ENCODE data around the gene SCLY. TPM values are rescaled to one million over a fixed set of nuclear protein-coding genes. Genes with fewer than 3 reads are reported as not detected.
A peak's percentile ranks its signal among the peaks of the same experiment; 100 is the strongest.

SCLY gene
- total RNA-seq, 2 donors from 2014 or later = 13.3 to 33.7 TPM

GRCh38 chr2:238103465-238104225, 42.8 kb downstream of the SCLY start:
- no peak for TF ChIP-seq CTCF (IDR thresholded peaks at IDR 0.05)
- Histone ChIP-seq H3K27ac (no peak overlapping the region), H3K36me3 (no peaks in the 10 kb centered on the region), H3K4me1 (ENCODE audit: control insufficient read depth in 1 of 2, low read depth in 2 of 2) (no peaks in the 10 kb centered on the region), H3K4me3 (no peak overlapping the region), H3K9me3 (no peaks in the 10 kb centered on the region), H3K27me3 (replicated peaks; ENCODE audit: insufficient read depth) (no peaks in the 10 kb centered on the region)
- DNase-seq (ENCODE audit: low spot score) (no peak), ATAC-seq (ENCODE audit: insufficient number of reproducible peaks, low FRiP score, low read depth) (no peak)

DNA sequence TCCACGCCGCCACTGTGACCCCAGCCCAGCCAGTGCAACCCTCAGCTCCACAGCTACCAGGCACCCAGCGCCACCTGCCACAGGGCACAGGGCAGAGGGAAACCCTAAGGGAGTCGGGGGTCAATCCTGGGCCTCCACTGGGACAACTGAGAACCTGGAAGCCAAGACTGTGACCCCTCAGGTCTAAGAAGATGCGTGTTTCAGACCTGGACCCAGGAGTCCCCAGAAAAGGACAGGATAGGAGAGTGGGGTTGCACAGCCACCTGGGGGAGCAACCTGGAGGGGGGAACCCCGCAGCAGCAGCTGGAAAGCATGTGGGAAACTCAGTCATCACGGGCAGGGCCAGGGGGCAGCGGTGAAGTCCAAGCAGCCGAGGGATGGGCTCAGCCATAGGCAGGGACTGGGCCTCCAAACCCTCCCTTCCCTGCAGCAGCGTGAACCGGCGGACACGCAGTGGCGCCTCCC, 43.5 kb downstream of the SCLY start:
- ATAC-seq (ENCODE audit: insufficient number of reproducible peaks, low FRiP score, low read depth) (no peak), DNase-seq (ENCODE audit: low spot score) (no peak)
- no peaks in the 10 kb centered on the region for H3K36me3 ChIP-seq
- H3K9me3 ChIP-seq = no peaks in the 10 kb centered on the region
- no peak overlapping the region for H3K4me3 ChIP-seq
- H3K4me1 ChIP-seq (ENCODE audit: control insufficient read depth in 1 of 2, low read depth in 2 of 2) = no peaks in the 10 kb centered on the region
- H3K27ac ChIP-seq = no peak overlapping the region
- no peaks in the 10 kb centered on the region for H3K27me3 ChIP-seq (replicated peaks; ENCODE audit: insufficient read depth)
- TF ChIP-seq CTCF (IDR thresholded peaks at IDR 0.05) = no peak

GRCh38 chr2:238104691-238105371, 44.0 kb downstream of the SCLY start:
- TF ChIP-seq CTCF (IDR thresholded peaks at IDR 0.05) = no peak

DNA sequence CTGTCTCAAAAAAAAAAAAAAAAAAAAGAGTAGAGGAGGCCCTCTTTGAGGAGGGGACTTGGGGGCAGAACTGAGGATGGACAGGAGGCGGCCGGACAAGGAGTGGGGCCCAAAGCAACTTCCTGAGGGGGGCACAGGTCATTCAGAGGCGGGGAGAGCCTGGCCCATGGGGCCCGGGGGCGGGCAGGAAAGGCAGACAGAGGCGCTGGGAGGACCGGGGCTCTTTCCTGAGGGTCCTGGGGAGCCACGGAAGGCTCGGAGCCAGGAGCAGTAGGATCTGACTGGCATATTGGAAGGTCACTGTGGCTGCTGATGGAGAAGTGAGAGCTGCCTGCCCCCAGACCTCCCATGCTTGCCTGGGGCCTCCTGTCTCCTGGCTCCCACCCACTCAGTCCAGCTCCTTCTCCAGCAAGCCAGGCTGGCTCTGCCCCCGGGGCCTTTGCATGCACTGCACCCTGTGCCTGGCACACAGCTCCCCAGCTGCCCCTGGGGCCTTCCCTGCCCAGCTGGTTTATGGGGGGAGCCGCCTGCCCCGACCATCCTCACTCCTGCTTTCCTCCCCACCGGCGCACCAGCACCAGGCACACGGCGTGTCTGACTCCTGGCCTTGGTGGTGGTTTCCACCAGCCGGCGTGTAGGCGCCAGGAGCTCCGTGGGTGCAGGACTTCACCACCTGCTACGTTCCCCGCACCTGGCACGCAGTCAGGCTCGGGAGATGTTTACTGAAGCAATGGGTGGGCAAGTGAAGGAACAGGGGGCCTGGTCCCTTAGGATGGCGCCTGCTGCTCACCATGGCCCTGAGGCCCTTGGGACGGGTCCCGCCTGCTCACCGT, 44.9 kb downstream of the SCLY start:
- Histone ChIP-seq H3K4me3 (no peak overlapping the region), H3K9me3 (no peaks in the 10 kb centered on the region), H3K27ac (no peak overlapping the region), H3K4me1 (ENCODE audit: control insufficient read depth in 1 of 2, low read depth in 2 of 2) (no peaks in the 10 kb centered on the region), H3K27me3 (replicated peaks; ENCODE audit: insufficient read depth) (no peaks in the 10 kb centered on the region), H3K36me3 (no peaks in the 10 kb centered on the region)
- no peak for TF ChIP-seq CTCF (IDR thresholded peaks at IDR 0.05)
- DNase-seq (ENCODE audit: low spot score) (peak; percentile 1), ATAC-seq (ENCODE audit: insufficient number of reproducible peaks, low FRiP score, low read depth) (no peak)

More at GRCh38 chr2:238104691-238105371, 44.0 kb downstream of the SCLY start:
- Histone ChIP-seq H3K27me3 (replicated peaks; ENCODE audit: insufficient read depth) (no peaks in the 10 kb centered on the region), H3K4me1 (ENCODE audit: control insufficient read depth in 1 of 2, low read depth in 2 of 2) (no peaks in the 10 kb centered on the region), H3K9me3 (no peaks in the 10 kb centered on the region), H3K27ac (no peak overlapping the region), H3K4me3 (no peak overlapping the region), H3K36me3 (no peaks in the 10 kb centered on the region)
- DNase-seq (ENCODE audit: low spot score) = no peak
- no peak for ATAC-seq (ENCODE audit: insufficient number of reproducible peaks, low FRiP score, low read depth)

DNA sequence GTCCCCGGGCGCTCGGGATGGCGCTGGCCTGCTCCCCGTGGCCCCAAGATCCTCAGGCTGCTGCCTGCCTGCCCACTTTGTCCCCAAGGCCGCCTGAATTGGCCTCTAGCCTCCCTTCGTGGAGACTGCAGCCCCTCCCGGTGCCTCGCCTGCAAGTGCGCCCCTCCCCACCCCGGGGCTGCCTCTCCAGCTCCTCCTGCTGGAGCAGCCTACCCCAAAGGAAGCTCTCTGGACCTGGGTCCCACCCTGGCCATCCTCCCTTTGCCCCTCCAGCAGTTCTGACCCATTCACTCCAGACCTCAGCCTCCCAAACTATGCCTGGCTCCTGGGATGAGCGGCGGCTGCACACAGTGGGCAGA, 45.5 kb downstream of the SCLY start:
- ATAC-seq (ENCODE audit: insufficient number of reproducible peaks, low FRiP score, low read depth) = no peak

More for the DNA sequence above, 45.5 kb downstream of the SCLY start:
- Histone ChIP-seq H3K4me3 (no peak overlapping the region), H3K4me1 (ENCODE audit: control insufficient read depth in 1 of 2, low read depth in 2 of 2) (no peaks in the 10 kb centered on the region), H3K36me3 (no peaks in the 10 kb centered on the region), H3K27me3 (replicated peaks; ENCODE audit: insufficient read depth) (no peaks in the 10 kb centered on the region), H3K9me3 (no peaks in the 10 kb centered on the region), H3K27ac (no peak overlapping the region)
- TF ChIP-seq CTCF (IDR thresholded peaks at IDR 0.05) = no peak
- no peak for DNase-seq (ENCODE audit: low spot score)

Measured in thoracic aorta (tissue), 2 donors.